ENCODE results near the gene PRDM16. TPM values are rescaled to one million over a fixed set of nuclear protein-coding genes. Genes with fewer than 3 reads are reported as not detected.

The PRDM16 gene
- total RNA-seq, 4 donors from 2014 or later = 0.19 to 1.6 (median 0.36) TPM

DNA sequence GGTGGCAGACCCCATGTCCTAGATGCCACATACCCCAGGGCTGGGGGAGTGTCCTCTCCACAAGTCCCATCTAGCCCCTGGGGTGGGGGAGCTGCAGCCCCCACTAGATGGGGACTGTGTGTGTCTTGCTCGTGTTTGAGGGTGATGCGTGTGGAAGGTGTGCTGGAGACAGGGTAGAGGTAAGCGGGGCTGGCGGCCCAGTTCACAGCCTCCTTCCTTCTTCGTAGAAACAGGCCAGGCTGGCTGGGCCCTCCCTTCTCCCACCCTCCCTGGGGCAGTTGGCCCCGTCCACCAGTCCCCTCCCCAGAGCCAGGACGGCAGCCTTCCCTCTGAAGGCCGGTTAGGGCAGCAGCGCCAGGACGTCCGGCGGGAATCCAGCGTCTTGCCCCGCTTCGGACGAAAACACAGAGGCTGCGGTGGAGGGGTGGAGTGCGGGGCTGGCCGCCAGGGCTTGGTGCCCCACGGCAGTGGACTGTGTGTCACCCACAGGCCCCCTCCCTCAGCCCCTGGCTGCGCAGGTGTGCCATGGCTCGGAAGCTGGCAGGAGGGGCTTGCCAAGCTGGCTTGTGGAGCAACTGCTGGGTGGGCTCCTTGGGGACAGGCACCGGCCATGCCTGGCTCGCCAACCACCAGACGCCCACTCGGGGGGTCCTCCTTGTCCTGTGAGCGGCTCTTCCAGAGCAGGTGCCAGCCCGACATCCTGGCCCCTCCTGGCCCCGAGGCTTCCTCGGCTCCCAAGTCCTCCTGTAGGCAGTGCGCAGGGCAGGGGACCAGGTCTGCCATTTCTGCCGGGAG lies 3.6 kb downstream of the PRDM16 start:
- Histone ChIP-seq H3K9me3 (no peaks in the 10 kb centered on the region), H3K36me3 (no peaks in the 10 kb centered on the region), H3K4me1 (peaks cover 34% of the 10 kb centered on the region), H3K4me3 (no peak overlapping the region), H3K27me3 (peaks cover 95% of the 10 kb centered on the region), H3K27ac (no peak overlapping the region)
- TF ChIP-seq POLR2A (IDR thresholded peaks at IDR 0.05) (no peak), EP300 (IDR thresholded peaks at IDR 0.05) (no peak), POLR2AphosphoS5 (IDR thresholded peaks at IDR 0.05) (no peak)
- TF ChIP-seq, protein P1, sequence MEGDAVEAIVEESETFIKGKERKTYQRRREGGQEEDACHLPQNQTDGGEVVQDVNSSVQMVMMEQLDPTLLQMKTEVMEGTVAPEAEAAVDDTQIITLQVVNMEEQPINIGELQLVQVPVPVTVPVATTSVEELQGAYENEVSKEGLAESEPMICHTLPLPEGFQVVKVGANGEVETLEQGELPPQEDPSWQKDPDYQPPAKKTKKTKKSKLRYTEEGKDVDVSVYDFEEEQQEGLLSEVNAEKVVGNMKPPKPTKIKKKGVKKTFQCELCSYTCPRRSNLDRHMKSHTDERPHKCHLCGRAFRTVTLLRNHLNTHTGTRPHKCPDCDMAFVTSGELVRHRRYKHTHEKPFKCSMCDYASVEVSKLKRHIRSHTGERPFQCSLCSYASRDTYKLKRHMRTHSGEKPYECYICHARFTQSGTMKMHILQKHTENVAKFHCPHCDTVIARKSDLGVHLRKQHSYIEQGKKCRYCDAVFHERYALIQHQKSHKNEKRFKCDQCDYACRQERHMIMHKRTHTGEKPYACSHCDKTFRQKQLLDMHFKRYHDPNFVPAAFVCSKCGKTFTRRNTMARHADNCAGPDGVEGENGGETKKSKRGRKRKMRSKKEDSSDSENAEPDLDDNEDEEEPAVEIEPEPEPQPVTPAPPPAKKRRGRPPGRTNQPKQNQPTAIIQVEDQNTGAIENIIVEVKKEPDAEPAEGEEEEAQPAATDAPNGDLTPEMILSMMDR (IDR thresholded peaks at IDR 0.05) = no peak
- DNase-seq (ENCODE audit: low spot score in 2 of 2) = no peak
- 27% methylated on average over 3 of the region's 32 CpGs for WGBS

DNA sequence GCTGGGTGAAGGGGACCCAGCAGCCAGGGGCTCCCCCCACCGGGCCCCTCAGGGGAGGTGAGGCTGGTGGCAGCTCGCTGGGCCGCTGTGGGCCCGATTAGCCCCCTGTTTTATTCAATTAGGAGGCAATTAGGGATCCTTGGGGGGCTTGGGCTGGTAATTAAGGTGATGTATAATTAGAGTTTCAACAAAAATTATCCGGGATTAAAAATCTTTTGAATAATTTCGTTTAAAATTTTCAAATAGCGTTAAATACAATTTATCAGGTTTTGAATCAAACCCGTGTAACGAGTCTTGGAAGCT lies 4.1 kb downstream of the PRDM16 start:
- Histone ChIP-seq H3K4me3 (no peak overlapping the region), H3K27me3 (peaks cover 95% of the 10 kb centered on the region), H3K9me3 (no peaks in the 10 kb centered on the region), H3K36me3 (no peaks in the 10 kb centered on the region), H3K4me1 (peaks cover 29% of the 10 kb centered on the region), H3K27ac (no peak overlapping the region)
- WGBS = 12% methylated on average over 9 of the region's 9 CpGs
- no peak for DNase-seq (ENCODE audit: low spot score in 2 of 2)
- TF ChIP-seq POLR2A (IDR thresholded peaks at IDR 0.05) (no peak), POLR2AphosphoS5 (IDR thresholded peaks at IDR 0.05) (no peak), EP300 (IDR thresholded peaks at IDR 0.05) (no peak)
- TF ChIP-seq, protein P1 (IDR thresholded peaks at IDR 0.05) = no peak

DNA sequence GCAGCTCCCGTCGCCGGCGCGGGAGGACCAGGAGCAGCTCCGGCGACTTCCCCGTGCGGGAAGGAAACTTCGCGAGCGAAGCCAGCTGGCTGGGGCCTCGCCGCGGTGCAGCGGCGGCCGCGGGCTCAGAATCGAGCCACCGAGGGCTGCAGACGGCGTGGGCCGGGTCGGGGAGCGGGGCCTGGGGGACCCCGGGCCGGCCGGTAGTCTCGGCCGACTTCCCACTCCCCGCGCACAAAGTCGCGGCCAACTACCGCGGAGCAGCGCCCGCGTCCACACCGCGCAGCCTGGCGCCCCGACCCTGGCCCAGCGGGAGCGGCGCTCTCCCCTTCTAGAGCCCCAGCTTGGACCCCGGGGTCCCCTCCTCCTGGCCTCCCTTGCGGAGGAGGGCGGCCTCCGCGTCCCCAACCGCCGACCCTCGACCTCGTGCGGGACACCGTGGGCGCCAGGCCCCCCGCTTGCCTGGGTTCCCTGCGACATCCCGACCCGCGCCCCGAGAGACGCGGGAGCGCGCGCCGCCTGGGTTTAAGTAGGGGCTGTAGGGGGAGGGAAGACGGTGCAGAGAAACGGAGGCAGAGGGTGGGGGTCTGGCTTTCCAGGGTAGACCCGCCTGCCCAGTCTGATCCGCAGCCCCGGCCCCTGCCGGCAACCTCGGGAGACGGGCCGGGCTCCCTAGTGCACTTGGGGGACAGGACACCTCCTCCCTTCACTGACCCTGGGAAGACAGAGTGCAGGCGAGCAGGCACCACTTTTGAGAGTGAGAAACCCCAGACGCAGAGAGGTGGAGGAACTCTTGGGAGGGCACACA lies 4.7 kb downstream of the PRDM16 start:
- Histone ChIP-seq H3K27me3 (peaks cover 95% of the 10 kb centered on the region), H3K4me1 (peaks cover 23% of the 10 kb centered on the region), H3K4me3 (no peak overlapping the region), H3K36me3 (no peaks in the 10 kb centered on the region), H3K27ac (no peak overlapping the region), H3K9me3 (no peaks in the 10 kb centered on the region)
- DNase-seq (ENCODE audit: low spot score in 2 of 2) = no peak
- WGBS = 15% methylated on average over 27 of the region's 82 CpGs
- TF ChIP-seq, protein P1 (IDR thresholded peaks at IDR 0.05) = no peak
- TF ChIP-seq POLR2A (IDR thresholded peaks at IDR 0.05) = no peak
- no peak for TF ChIP-seq EP300 (IDR thresholded peaks at IDR 0.05)

DNA sequence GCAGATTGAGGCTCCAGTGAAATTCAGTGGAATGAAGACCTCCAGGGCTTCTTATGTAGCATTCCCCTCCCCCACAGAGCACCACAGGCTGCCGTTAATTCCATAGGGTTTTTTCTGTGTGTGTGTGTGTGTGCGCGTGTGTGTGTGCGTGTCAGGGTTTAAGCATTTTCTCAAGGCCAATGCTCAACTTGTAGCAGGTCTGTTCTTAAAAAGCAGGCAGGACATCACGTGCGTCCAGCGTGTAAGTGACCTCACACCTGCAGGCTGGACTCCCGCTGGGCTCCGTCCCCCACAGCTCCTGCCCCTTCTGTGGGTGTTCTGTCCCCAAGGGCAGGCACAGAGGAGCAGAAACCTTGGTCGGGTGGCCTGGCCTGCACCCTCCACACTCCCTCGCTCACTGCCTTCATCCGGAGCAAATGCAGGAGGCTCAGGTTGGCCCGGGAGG lies 5.3 kb downstream of the PRDM16 start:
- no peaks in the 10 kb centered on the region for H3K36me3 ChIP-seq
- TF ChIP-seq, protein P1 (IDR thresholded peaks at IDR 0.05) = no peak
- TF ChIP-seq EP300 (IDR thresholded peaks at IDR 0.05) = no peak
- no peak for TF ChIP-seq POLR2AphosphoS5 (IDR thresholded peaks at IDR 0.05)
- TF ChIP-seq POLR2A (IDR thresholded peaks at IDR 0.05) = no peak
- H3K4me1 ChIP-seq = peaks cover 19% of the 10 kb centered on the region
- WGBS = 69% methylated on average over 7 of the region's 13 CpGs
- peaks cover 97% of the 10 kb centered on the region for H3K27me3 ChIP-seq
- H3K4me3 ChIP-seq = no peak overlapping the region
- H3K27ac ChIP-seq = no peak overlapping the region
- no peaks in the 10 kb centered on the region for H3K9me3 ChIP-seq
- no peak for DNase-seq (ENCODE audit: low spot score in 2 of 2)

DNA sequence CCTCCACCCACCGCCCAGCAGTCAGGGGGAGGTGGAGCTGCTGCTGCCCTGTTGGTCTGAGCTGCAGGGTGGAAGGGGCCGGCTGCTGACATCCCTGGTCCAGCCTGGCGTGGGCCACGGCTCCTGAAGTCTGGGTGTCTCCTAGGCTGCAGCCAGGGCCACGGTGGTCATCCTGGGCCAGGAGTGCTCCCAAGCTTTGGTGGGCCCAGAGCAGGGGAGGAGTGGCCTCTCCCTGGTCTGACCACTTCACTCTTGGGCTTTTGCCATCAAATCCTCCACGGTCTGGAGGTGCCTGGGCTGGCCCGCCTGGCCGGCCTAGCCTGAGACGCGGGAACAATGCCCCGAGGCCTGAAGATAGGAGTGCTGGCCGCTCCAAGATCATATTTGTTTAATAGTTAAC lies 5.8 kb downstream of the PRDM16 start:
- Histone ChIP-seq H3K4me1 (peaks cover 14% of the 10 kb centered on the region), H3K27me3 (peaks cover 97% of the 10 kb centered on the region), H3K9me3 (no peaks in the 10 kb centered on the region), H3K27ac (no peak overlapping the region), H3K4me3 (no peak overlapping the region), H3K36me3 (no peaks in the 10 kb centered on the region)
- WGBS = 83% methylated on average over 7 of the region's 12 CpGs
- TF ChIP-seq EP300 (IDR thresholded peaks at IDR 0.05) = no peak
- TF ChIP-seq, protein P1 (IDR thresholded peaks at IDR 0.05) = no peak
- TF ChIP-seq POLR2AphosphoS5 (IDR thresholded peaks at IDR 0.05) = no peak
- no peak for TF ChIP-seq POLR2A (IDR thresholded peaks at IDR 0.05)
- no peak for DNase-seq (ENCODE audit: low spot score in 2 of 2)
